PFSK-1 (cell line): ENCODE data around the gene GZMA.

Experiments
- POLR2AphosphoS5 ChIP-seq: IDR thresholded peaks from 2 replicates; pipeline ENCODE4 v1.6.1; 2012; ENCODE audit warnings: low read depth, mild to moderate bottlenecking, control low read depth, low read length, moderate library complexity
- REST ChIP-seq, 2 experiments: IDR thresholded peaks; 2 replicates each; pipeline versions ENCODE4 v1.6.1 to v1.8.0; 2011 to 2012; ENCODE audit warnings: low read depth in 2 of 2, low read length in 2 of 2, control low read depth in 1 of 2, inconsistent platforms in 1 of 2, mild to moderate bottlenecking in 1 of 2, moderate library complexity in 1 of 2; ENCODE audit not compliant: insufficient read depth in 1 of 2
- SIN3A ChIP-seq: IDR thresholded peaks from 2 replicates; pipeline ENCODE4 v1.6.1; 2012; ENCODE audit warnings: mild to moderate bottlenecking, low read length, moderate library complexity, borderline replicate concordance; ENCODE audit not compliant: insufficient read depth
- TAF1 ChIP-seq: IDR thresholded peaks from 2 replicates; pipeline ENCODE4 v1.6.1; 2012; ENCODE audit warnings: low read length, control low read depth, borderline replicate concordance; ENCODE audit not compliant: insufficient read depth

GRCh38 chr5:55113327-55113726, 10.9 kb downstream of the GZMA start:
- no peak for TF ChIP-seq TAF1
- no peak for TF ChIP-seq POLR2AphosphoS5
- no peak for TF ChIP-seq REST (IDR thresholded peaks at IDR 0.05; ENCODE audit: insufficient read depth in 1 of 2, low read depth in 2 of 2, low read length in 2 of 2)
- no peak for TF ChIP-seq SIN3A
